ENCODE measurements around the gene MGLL. TPM values are rescaled to one million over a fixed set of nuclear protein-coding genes. Genes with fewer than 3 reads are reported as not detected.

MGLL gene
- total and polyA plus RNA-seq, 9 of the 15 experiments (the other 6 are each of a cell fraction or from before 2014, with no cell fraction given), result 0.12 to 0.32 (median 0.18) TPM; not detected in 6

GRCh38 chr3:127711021-127711695 is 111.2 kb downstream of the MGLL start:
- Histone ChIP-seq H3K4me2 (ENCODE audit: insufficient read depth, low read length) (no peak overlapping the region), H3K9me3 (replicated peaks; ENCODE audit: control insufficient read depth, insufficient read depth, low read depth, low read length) (no peaks in the 10 kb centered on the region), H3K27me3 (ENCODE audit: control insufficient read depth in 2 of 2, insufficient read depth in 2 of 2, low read length in 2 of 2) (peaks cover 13 to 56% of the 10 kb centered on the region in 2 experiments; a peak in 4 of 5 replicates), H3K4me1 (replicated peaks in 1 of 2; ENCODE audit: control insufficient read depth in 2 of 2, insufficient read depth in 2 of 2, low read length in 2 of 2) (peaks cover 9 to 10% of the 10 kb centered on the region in 2 experiments; a peak in 4 of 5 replicates), H3K36me3 (ENCODE audit: control insufficient read depth, insufficient read depth, low read length) (no peaks in the 10 kb centered on the region), H3K9me1 (ENCODE audit: control insufficient read depth, insufficient read depth, low read length) (peaks cover 2% of the 10 kb centered on the region), H3K79me2 (ENCODE audit: control insufficient read depth, insufficient read depth, low read length) (no peaks in the 10 kb centered on the region), H4K20me1 (replicated peaks; ENCODE audit: control insufficient read depth, insufficient read depth, low read length) (no peaks in the 10 kb centered on the region), H2AFZ (ENCODE audit: low read depth, low read length) (no peak overlapping the region), H3K4me3 (no peak overlapping the region), H3K27ac (ENCODE audit: extremely low read depth, low read depth, low read length) (no peak overlapping the region), H3K9ac (ENCODE audit: insufficient read depth in 1 of 2, low read depth in 2 of 2, low read length in 2 of 2) (no peak overlapping the region)
- POLR2A ChIA-PET, result interaction anchor here (1.0 kb wide), 1 partner anchor 9 kb away, joined by 4 read pairs; no protein-coding TSS in a partner anchor
- TF ChIP-seq U2AF1 (optimal IDR thresholded peaks at IDR 0.05; ENCODE audit: low read depth, low read length), result no peak
- TF ChIP-seq ZNF407 (IDR thresholded peaks at IDR 0.05; ENCODE audit: low read depth), result no peak
- TF ChIP-seq FOXK2 (conservative IDR thresholded peaks at IDR 0.05 in 1 of 2, IDR thresholded peaks at IDR 0.05 in 1 of 2; ENCODE audit: low read depth in 2 of 2), result no peak
- TF ChIP-seq MTA1 (IDR thresholded peaks at IDR 0.05; ENCODE audit: borderline replicate concordance), result no peak
- no peak for TF ChIP-seq KAT7 (CRISPR knock-in tag; IDR thresholded peaks at IDR 0.05; ENCODE audit: borderline replicate concordance)
- no peak for TF ChIP-seq NUFIP1 (IDR thresholded peaks at IDR 0.05; ENCODE audit: partially characterized antibody)
- TF ChIP-seq TCF7L2 (IDR thresholded peaks at IDR 0.05; ENCODE audit: low read depth, low read length), result no peak
- TF ChIP-seq ZNF124 (CRISPR knock-in tag; IDR thresholded peaks at IDR 0.05), result no peak
- TF ChIP-seq KDM2B (CRISPR knock-in tag; IDR thresholded peaks at IDR 0.05), result no peak
- in situ Hi-C loops (cut with MboI) (no loop called here), intact Hi-C loops (cut with micrococcal nuclease) (no loop called here)
- FAIRE-seq (no peak), DNase-seq (ENCODE audit: extremely low read depth in 1 of 4, low spot score in 3 of 4) (no peak), ATAC-seq (no peak)
- CTCF ChIA-PET (ENCODE audit: low intra/inter-chr PET ratio), result no interaction called here
- BruUV-seq (replicated peaks), result no TSS peak
- WGBS (ENCODE audit: insufficient coverage, low coverage, missing lambda C conversion rate), result 7% methylated on average over 9 of the region's 14 CpGs
